Stomach smooth muscle (tissue), 2 donors: Measurements from ENCODE around the gene PIK3R2.

Experiments used
- H3K27ac ChIP-seq: one replicate; pipeline ENCODE4 v1.7.0; 2013; ENCODE audit warnings: mild to moderate bottlenecking, low read length, inconsistent platforms
- H3K27me3 ChIP-seq, 2 donors: one replicate each; pipeline ENCODE4 v1.7.0; 2013; ENCODE audit warnings: low read length in 2 of 2; ENCODE audit not compliant: insufficient read depth in 2 of 2, control insufficient read depth in 1 of 2
- H3K36me3 ChIP-seq, 2 donors: one replicate each; pipeline ENCODE4 v1.7.0; 2013; ENCODE audit warnings: low read length in 2 of 2; ENCODE audit not compliant: control insufficient read depth in 2 of 2, insufficient read depth in 2 of 2
- H3K4me1 ChIP-seq: one replicate; pipeline ENCODE4 v1.7.0; 2013; ENCODE audit warnings: low read length; ENCODE audit not compliant: control insufficient read depth, insufficient read depth
- H3K4me3 ChIP-seq, 2 donors: one replicate each; pipeline ENCODE4 v1.7.0; 2013; ENCODE audit warnings: low read length in 2 of 2
- H3K9ac ChIP-seq, 2 donors: one replicate each; pipeline ENCODE4 v1.7.0; 2013; ENCODE audit warnings: low read length in 2 of 2, mild to moderate bottlenecking in 1 of 2
- H3K9me3 ChIP-seq, 2 donors: one replicate each; pipeline ENCODE4 v1.7.0; 2013; ENCODE audit warnings: low read length in 2 of 2; ENCODE audit not compliant: control insufficient read depth in 2 of 2
- donor health status: healthy.
- donor health status: Pancreatic carcinoma.

PIK3R2 gene

DNA sequence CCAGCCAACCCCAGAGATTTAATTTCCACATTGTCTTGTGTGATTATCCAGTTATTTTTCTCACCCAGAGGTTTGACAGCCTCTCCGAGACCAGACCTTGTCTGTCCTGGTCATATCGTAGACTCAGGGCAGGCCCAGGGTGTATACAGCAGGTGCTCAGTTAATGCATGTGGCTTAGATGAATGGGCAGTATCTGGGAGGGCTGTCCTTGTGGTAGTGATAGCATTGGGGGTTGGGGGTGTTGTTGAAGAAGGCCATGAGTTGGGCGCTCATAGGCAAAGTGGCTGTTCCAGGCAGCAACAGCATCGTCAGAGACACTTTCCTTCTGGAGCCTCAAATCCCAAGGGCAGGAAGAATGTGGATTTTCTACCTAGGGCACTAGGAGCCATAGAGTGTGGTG, 38.5 kb upstream of the PIK3R2 start:
- Histone ChIP-seq H3K9ac (no peak overlapping the region), H3K4me1 (peaks cover 34% of the 10 kb centered on the region)

DNA sequence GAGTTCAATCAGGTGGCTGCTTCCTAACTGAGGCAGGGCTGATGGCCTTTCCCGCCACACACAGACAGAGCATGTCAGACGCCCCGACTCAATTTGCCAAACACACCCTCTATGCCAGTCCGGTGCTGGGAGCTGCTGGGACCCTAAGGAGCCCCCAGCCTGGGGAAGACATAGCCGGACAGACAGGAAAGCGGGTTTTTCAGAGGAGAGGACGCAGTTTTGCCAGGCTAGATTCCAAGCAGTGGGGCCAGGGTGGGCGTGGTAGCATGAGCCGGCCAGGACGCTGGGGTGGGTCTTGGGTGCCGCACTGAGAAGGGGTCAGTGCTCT, 35.6 kb upstream of the PIK3R2 start:
- H3K4me3 ChIP-seq = peak overlapping the region; percentile 58 to 73
- no peaks in the 10 kb centered on the region for H3K9me3 ChIP-seq
- H3K36me3 ChIP-seq = no peaks in the 10 kb centered on the region
- no peak overlapping the region for H3K27ac ChIP-seq
- peaks cover 21% of the 10 kb centered on the region for H3K4me1 ChIP-seq
- H3K27me3 ChIP-seq = no peaks in the 10 kb centered on the region
- H3K9ac ChIP-seq = peak overlapping the region; percentile 58 to 67

More for the DNA sequence above, 38.5 kb upstream of the PIK3R2 start:
- no peaks in the 10 kb centered on the region for H3K36me3 ChIP-seq
- no peak overlapping the region for H3K27ac ChIP-seq
- H3K27me3 ChIP-seq = peaks cover 6 to 17% of the 10 kb centered on the region in 2 donors
- no peak overlapping the region for H3K4me3 ChIP-seq
- no peaks in the 10 kb centered on the region for H3K9me3 ChIP-seq

- Histone ChIP-seq H3K36me3 (no peaks in the 10 kb centered on the region), H3K4me3 (peak overlapping the region; percentile 58 to 78), H3K27ac (no peak overlapping the region), H3K9me3 (no peaks in the 10 kb centered on the region), H3K9ac (peak overlapping the region; percentile 55 to 67), H3K27me3 (no peaks in the 10 kb centered on the region), H3K4me1 (peaks cover 21% of the 10 kb centered on the region)
Measured at GRCh38 chr19:18117692-18118378, 35.1 kb upstream of the PIK3R2 start.

DNA sequence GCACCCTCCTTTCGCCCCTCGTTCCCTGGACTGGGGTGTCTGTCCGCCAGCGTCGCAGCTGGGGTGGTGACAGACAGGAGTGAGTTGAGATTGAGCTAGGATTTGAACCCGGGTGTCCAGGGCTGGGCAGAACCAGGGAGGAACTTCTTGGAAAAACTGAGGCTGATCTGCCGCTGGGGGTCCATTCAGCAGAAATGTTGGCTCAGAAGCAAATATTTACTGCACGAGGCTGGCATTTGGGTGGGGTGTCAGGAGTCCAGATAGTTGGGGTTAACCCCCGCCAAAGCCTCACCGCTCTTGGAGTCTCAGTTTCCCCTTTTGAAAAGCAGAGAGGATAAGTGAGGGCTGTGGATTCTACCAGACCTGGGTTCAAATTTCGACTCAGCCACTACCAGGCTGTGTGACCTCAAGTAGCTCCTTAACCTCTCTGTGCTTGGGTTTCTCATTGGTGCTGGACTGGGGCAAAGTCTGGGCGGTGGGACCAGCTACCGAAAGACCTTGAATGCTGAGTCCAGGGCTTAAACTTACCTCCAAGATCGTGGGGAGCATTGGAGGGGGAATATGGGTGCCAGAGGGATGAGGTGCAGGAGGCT, 34.4 kb upstream of the PIK3R2 start:
- Histone ChIP-seq H3K4me3 (peak overlapping the region; percentile 45 to 78), H3K36me3 (no peaks in the 10 kb centered on the region), H3K4me1 (peaks cover 21% of the 10 kb centered on the region), H3K9me3 (no peaks in the 10 kb centered on the region), H3K9ac (peak overlapping the region; percentile 50 to 55), H3K27me3 (no peaks in the 10 kb centered on the region), H3K27ac (no peak overlapping the region)

DNA sequence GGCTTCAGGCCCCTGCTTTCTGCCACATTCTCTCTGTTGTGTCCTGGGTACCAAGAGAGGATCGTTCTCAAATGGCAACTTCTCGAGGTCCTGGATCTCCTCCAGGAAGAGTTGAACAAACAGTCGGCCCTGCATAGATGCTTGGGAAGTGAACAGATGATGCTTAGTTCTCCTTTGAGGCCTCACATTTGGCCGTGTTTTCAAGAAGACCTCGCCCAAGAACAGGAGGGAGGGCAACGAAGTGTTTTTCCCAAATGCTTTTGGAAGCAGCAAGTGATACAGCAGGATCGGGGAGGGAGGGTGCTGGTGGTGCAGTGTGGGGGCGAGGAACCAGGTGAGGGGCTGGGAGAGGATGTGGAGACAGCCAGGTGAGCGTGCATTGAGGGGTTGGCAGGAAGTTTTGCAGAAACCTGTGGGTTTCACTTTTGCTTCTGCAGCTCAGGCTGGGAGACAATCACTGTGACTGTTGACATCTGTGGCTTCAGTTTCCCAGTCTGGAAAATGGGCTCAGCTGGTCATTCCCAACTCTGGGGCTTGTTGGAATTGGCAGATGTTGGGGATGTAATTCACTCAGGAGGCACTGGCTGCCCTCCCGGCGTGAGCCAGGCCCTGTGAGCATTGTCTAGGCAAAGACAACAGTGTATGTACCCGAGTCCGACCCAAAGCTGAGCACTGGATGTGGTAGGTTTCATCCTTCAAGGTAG, 33.8 kb upstream of the PIK3R2 start:
- Histone ChIP-seq H3K36me3 (peaks cover 0 to 1% of the 10 kb centered on the region in 2 donors), H3K4me1 (peaks cover 21% of the 10 kb centered on the region), H3K4me3 (no peak overlapping the region), H3K27ac (no peak overlapping the region), H3K9me3 (no peaks in the 10 kb centered on the region), H3K9ac (peak overlapping the region in 1 of 2 donors; percentile 55), H3K27me3 (no peaks in the 10 kb centered on the region)

GRCh38 chr19:18119717-18120105, 33.3 kb upstream of the PIK3R2 start:
- Histone ChIP-seq H3K9me3 (no peaks in the 10 kb centered on the region), H3K27me3 (no peaks in the 10 kb centered on the region), H3K27ac (no peak overlapping the region), H3K4me3 (no peak overlapping the region), H3K36me3 (peaks cover 0 to 5% of the 10 kb centered on the region in 2 donors), H3K4me1 (peaks cover 21% of the 10 kb centered on the region), H3K9ac (no peak overlapping the region)

DNA sequence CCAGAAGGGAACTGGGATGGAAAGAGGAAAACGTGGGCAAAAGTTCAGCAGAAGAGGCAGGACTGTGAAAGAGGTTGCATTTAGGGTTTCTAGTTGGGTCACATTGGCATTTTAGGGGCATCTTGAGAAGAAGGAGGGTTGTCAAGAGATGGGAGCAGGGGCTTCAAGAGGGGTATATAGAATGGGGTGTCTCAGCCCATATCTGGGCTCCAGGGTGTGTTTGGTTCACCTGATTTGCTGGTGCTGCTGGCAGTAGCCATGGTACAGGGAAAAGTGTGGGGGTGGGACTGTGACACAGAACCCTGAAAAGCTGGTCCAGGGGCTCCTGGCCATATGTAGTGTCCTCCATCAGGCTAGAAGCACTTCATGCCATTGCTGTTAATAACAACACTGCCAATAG, 32.8 kb upstream of the PIK3R2 start:
- no peak overlapping the region for H3K27ac ChIP-seq
- peaks cover 21% of the 10 kb centered on the region for H3K4me1 ChIP-seq
- no peak overlapping the region for H3K4me3 ChIP-seq
- H3K36me3 ChIP-seq = peaks cover 0 to 5% of the 10 kb centered on the region in 2 donors
- H3K9me3 ChIP-seq = no peaks in the 10 kb centered on the region
- H3K27me3 ChIP-seq = no peaks in the 10 kb centered on the region
- H3K9ac ChIP-seq = no peak overlapping the region

GRCh38 chr19:18121166-18121565, 31.8 kb upstream of the PIK3R2 start:
- no peak overlapping the region for H3K9ac ChIP-seq
- peaks cover 0 to 5% of the 10 kb centered on the region in 2 donors for H3K36me3 ChIP-seq
- H3K27me3 ChIP-seq = no peaks in the 10 kb centered on the region

DNA sequence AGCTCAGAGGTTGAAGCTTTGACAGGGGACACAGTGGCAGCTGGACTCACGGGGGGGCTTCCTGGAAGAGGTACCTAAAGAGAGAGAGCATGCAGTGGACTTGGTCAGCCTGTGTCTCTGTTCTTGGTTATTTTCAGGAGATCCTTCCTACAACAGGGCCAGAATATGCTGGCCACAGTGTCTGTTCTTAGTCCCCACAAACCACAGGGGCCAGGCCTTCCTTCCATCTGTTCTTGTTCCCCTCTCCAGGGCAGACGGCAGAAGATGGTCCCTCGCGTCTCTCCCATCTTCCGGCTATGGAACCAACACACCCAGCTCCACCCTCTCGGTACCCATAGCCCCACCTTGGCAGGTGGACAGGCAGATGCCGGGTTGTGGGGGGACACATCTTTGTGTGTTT, 30.5 kb upstream of the PIK3R2 start:
- H3K9me3 ChIP-seq = no peaks in the 10 kb centered on the region
- no peak overlapping the region for H3K4me3 ChIP-seq
- H3K9ac ChIP-seq = no peak overlapping the region
- H3K27ac ChIP-seq = no peak overlapping the region
- peaks cover 0 to 5% of the 10 kb centered on the region in 2 donors for H3K36me3 ChIP-seq
- H3K27me3 ChIP-seq = no peaks in the 10 kb centered on the region
- peaks cover 15% of the 10 kb centered on the region for H3K4me1 ChIP-seq

More at GRCh38 chr19:18121166-18121565, 31.8 kb upstream of the PIK3R2 start:
- Histone ChIP-seq H3K9me3 (no peaks in the 10 kb centered on the region), H3K27ac (no peak overlapping the region), H3K4me3 (no peak overlapping the region), H3K4me1 (peaks cover 21% of the 10 kb centered on the region)

- Histone ChIP-seq H3K9ac (no peak overlapping the region), H3K4me3 (no peak overlapping the region), H3K9me3 (no peaks in the 10 kb centered on the region), H3K36me3 (peaks cover 0 to 5% of the 10 kb centered on the region in 2 donors), H3K27me3 (no peaks in the 10 kb centered on the region), H3K4me1 (peaks cover 12% of the 10 kb centered on the region), H3K27ac (no peak overlapping the region)
Measured at GRCh38 chr19:18122860-18123795, 29.8 kb upstream of the PIK3R2 start.
